C4-2B (cell line): ENCODE data around the gene GAB1.

Source experiments
- H3K27ac ChIP-seq: fragments of 450-650 bp; 2 replicates; pipeline ENCODE4 v1.5.1; 2017
- ZFX ChIP-seq: fragments of 450-650 bp; IDR thresholded peaks from 2 replicates; pipeline ENCODE4 v1.6.1; 2017
- TF ChIP-seq, protein P1 (sequence below): fragments of 450-650 bp; conservative IDR thresholded peaks from 2 replicates; pipeline ENCODE4 v1.5.1; 2017; ENCODE audit warnings: mild to moderate bottlenecking

The GAB1 gene

DNA sequence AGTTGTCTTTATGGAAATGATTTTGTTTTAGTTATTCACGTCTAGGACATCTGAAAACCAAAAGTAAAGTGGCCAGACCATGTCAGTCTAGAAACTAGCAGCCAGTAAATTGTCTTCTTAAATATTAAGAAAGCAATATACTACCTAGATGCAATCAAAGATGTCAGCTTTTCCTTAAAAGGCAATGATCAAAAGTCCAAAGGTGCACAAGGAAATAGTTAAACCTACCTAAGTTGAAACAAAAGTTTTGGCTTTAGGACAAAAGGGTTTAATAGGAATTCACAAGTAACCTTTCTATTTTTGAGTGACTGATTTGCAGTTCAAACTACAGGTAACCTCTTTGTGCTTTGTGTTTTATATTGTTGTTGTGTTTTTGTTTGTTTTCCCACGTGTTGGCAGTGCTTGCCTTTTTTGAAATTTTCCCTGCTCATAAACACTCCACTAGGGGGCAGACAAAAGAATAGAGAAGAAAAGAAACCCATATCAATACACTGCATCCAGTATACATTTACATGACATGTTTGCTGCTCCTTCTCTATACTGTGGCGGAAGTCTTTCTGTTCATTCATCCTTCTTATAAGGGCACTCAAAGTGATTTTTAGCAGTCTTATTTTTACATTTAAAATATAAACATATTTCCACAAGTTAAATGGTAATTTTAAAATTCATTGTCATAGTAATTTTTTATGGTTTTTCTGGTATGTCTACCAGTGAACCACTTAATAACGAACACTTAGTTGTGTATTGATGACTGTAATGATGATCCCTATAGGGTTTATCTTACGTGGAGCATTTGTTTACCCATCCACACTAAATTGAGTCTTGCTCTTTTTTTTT, 62.7 kb downstream of the GAB1 start:
- H3K27ac ChIP-seq = no peak overlapping the region
- TF ChIP-seq, protein P1, sequence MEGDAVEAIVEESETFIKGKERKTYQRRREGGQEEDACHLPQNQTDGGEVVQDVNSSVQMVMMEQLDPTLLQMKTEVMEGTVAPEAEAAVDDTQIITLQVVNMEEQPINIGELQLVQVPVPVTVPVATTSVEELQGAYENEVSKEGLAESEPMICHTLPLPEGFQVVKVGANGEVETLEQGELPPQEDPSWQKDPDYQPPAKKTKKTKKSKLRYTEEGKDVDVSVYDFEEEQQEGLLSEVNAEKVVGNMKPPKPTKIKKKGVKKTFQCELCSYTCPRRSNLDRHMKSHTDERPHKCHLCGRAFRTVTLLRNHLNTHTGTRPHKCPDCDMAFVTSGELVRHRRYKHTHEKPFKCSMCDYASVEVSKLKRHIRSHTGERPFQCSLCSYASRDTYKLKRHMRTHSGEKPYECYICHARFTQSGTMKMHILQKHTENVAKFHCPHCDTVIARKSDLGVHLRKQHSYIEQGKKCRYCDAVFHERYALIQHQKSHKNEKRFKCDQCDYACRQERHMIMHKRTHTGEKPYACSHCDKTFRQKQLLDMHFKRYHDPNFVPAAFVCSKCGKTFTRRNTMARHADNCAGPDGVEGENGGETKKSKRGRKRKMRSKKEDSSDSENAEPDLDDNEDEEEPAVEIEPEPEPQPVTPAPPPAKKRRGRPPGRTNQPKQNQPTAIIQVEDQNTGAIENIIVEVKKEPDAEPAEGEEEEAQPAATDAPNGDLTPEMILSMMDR = peak; percentile 83
- TF ChIP-seq ZFX = no peak

DNA sequence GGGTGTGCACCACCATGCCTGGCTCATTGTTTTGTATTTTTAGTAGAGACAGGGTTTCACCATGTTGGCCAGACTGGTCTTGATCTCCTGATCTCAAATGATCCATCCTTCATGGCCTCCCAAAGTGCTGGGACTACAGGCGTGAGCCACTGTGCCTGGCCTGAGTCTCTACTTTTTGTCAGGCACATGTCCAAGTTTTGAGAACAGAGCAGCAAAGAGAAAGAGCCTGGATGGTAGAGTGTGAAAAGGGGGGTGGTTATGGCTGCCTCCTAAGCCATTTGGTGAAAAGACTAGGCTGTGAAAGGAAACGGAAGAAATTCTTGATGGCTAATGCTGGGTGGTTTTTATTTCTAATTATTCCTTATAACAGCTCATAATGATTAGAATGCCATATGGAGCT, 63.4 kb downstream of the GAB1 start:
- TF ChIP-seq, protein P1 = no peak
- no peak for TF ChIP-seq ZFX

DNA sequence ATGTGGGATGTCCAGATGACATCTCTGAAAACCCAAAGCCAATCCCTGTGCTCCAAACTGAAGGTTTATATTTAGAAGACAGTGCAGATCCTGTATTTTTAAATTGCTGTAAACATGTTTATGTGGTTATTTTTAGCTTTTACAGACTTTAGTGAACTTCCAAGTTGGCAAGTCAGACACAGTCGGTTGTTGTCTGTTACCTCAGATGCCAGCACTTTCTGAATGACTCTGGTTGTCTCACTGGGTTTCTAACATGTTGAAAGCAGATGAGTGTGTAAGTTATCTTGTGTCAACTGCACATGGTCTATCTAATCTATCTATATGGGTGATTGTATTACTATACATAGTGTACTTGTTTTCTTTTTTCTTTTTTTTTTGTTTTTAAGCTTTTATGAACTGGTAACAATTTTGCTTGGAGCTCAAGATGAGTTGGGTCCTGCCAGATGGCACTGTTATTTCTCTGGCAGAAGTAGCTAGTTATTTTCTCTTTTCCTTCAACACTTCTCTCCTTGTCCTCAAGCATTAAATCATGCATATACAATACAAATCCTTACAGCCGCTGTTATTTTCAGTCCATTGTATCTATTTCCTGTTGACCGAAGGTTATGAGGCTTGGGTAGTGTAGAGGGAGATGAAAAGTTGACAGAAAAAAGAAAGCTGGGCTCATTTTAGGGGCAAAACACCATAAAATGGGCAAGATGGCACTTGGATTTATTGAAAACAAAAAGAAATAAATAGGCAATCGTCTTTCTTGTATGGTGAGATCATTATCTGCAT, 66.3 kb downstream of the GAB1 start:
- TF ChIP-seq, protein P1 = no peak
- TF ChIP-seq ZFX = no peak
- no peak overlapping the region for H3K27ac ChIP-seq

More for the DNA sequence above, 63.4 kb downstream of the GAB1 start:
- no peak overlapping the region for H3K27ac ChIP-seq

GRCh38 chr4:143403553-143403820, 66.8 kb downstream of the GAB1 start:
- no peak for TF ChIP-seq ZFX
- TF ChIP-seq, protein P1 = no peak
- no peak overlapping the region for H3K27ac ChIP-seq

- H3K27ac ChIP-seq = no peak overlapping the region
- TF ChIP-seq, protein P1 = no peak
- no peak for TF ChIP-seq ZFX
Observed at GRCh38 chr4:143404555-143404954, 67.9 kb downstream of the GAB1 start.

- no peak overlapping the region for H3K27ac ChIP-seq
- TF ChIP-seq, protein P1 = no peak
- TF ChIP-seq ZFX = no peak
Observed at GRCh38 chr4:143405075-143405730, 68.5 kb downstream of the GAB1 start.

GRCh38 chr4:143406523-143406922, 69.8 kb downstream of the GAB1 start:
- no peak for TF ChIP-seq ZFX
- TF ChIP-seq, protein P1 = no peak
- no peak overlapping the region for H3K27ac ChIP-seq
